Measurements from ENCODE around the gene ARHGEF28.

DNA sequence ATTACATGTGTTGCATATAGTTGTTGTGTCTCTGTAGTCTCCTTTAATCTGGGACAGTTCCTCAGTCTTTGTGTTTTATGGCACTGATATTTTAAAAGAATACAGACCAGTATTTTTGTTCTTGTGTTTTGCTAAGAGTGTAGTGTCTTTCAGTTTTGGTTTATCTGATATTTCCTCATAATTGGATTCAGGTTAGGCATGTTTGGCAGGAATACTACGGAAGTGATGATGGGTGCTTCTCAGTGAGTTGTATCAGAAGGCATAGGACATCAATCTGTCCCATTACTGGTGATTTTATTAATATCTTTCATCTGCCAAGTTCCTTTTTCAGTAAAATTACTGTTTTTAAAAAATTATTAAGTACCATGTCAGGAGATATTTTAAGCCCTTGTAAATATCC, 212.9 kb downstream of the ARHGEF28 start:
- TF ChIP-seq POLR2A (IDR thresholded peaks at IDR 0.05; ENCODE audit: low read depth, low read length) (no peak), TAF1 (IDR thresholded peaks at IDR 0.05; ENCODE audit: borderline replicate concordance, low read depth, low read length) (no peak), POLR2AphosphoS5 (IDR thresholded peaks at IDR 0.05; ENCODE audit: low read depth, low read length) (no peak)
